H9 (cell line): ENCODE results near the gene NDUFA5. TPM values are rescaled to one million over a fixed set of nuclear protein-coding genes. Genes with fewer than 3 reads are reported as not detected.
A peak's percentile ranks its signal among the peaks of the same experiment; 100 is the strongest.

Experiments used
- DNase-seq: peaks from one replicate; pipeline ENCODE4 v3.0.0-alpha.2; 2017
- H2AFZ ChIP-seq: one replicate; pipeline ENCODE4 v1.6.1; 2013; ENCODE audit warnings: mild to moderate bottlenecking, low read length, control low read depth, moderate library complexity
- H2AK5ac ChIP-seq: 2 replicates; pipeline ENCODE4 v1.6.1; 2013; ENCODE audit warnings: low read length, control low read depth, mixed read lengths; ENCODE audit not compliant: insufficient read length
- H2BK120ac ChIP-seq: one replicate; pipeline ENCODE4 v1.6.1; 2013; ENCODE audit warnings: low read depth, mild to moderate bottlenecking, low read length, control low read depth, inconsistent platforms; ENCODE audit not compliant: poor library complexity, severe bottlenecking
- H2BK12ac ChIP-seq: 2 replicates; pipeline ENCODE4 v1.6.1; 2013; ENCODE audit warnings: low read length, control low read depth, mixed read lengths, low read depth; ENCODE audit not compliant: insufficient read length
- H2BK15ac ChIP-seq: 2 replicates; pipeline ENCODE4 v1.6.1; 2013; ENCODE audit warnings: low read depth, low read length, control low read depth
- H2BK20ac ChIP-seq: one replicate; pipeline ENCODE4 v1.6.1; 2013; ENCODE audit warnings: low read depth, mild to moderate bottlenecking, low read length, control low read depth, inconsistent platforms; ENCODE audit not compliant: poor library complexity, severe bottlenecking
- H2BK5ac ChIP-seq: 2 replicates; pipeline ENCODE4 v1.6.1; 2013; ENCODE audit warnings: low read length, control low read depth, mixed read lengths; ENCODE audit not compliant: insufficient read length
- H3K14ac ChIP-seq: 2 replicates; pipeline ENCODE4 v1.6.1; 2013; ENCODE audit warnings: low read length, control low read depth; ENCODE audit not compliant: insufficient read depth
- H3K18ac ChIP-seq: 2 replicates; pipeline ENCODE4 v1.6.1; 2013; ENCODE audit warnings: low read depth, mild to moderate bottlenecking, mixed read lengths, low read length, control low read depth; ENCODE audit not compliant: insufficient read length
- H3K23ac ChIP-seq: 2 replicates; pipeline ENCODE4 v1.6.1; 2013; ENCODE audit warnings: low read length, control low read depth, mixed read lengths, low read depth; ENCODE audit not compliant: insufficient read length
- H3K23me2 ChIP-seq: 2 replicates; pipeline ENCODE4 v1.6.1; 2013; ENCODE audit warnings: low read depth, mild to moderate bottlenecking, mixed read lengths, low read length, control low read depth; ENCODE audit not compliant: insufficient read length, poor library complexity, severe bottlenecking
- H3K27ac ChIP-seq: 2 replicates; pipeline ENCODE4 v1.5.1; 2013; ENCODE audit warnings: low read length, control low read depth, mixed read lengths, low read depth; ENCODE audit not compliant: insufficient read length
- H3K27me3 ChIP-seq: 2 replicates; pipeline ENCODE4 v1.6.1; 2013; ENCODE audit warnings: low read length, control low read depth, inconsistent platforms; ENCODE audit not compliant: insufficient read depth
- H3K4ac ChIP-seq: 2 replicates; pipeline ENCODE4 v1.6.1; 2013; ENCODE audit warnings: low read depth, mild to moderate bottlenecking, control low read depth, inconsistent platforms, low read length, moderate library complexity
- H3K4me1 ChIP-seq: 2 replicates; pipeline ENCODE4 v1.6.1; 2013; ENCODE audit warnings: low read length, control low read depth, inconsistent platforms; ENCODE audit not compliant: insufficient read depth
- H3K4me2 ChIP-seq: 2 replicates; pipeline ENCODE4 v1.6.1; 2013; ENCODE audit warnings: low read length, control low read depth, mixed read lengths; ENCODE audit not compliant: insufficient read length, insufficient read depth
- H3K56ac ChIP-seq: 2 replicates; pipeline ENCODE4 v1.6.1; 2013; ENCODE audit warnings: low read depth, mild to moderate bottlenecking, mixed read lengths, low read length, control low read depth; ENCODE audit not compliant: insufficient read length
- H3K79me1 ChIP-seq: 2 replicates; pipeline ENCODE4 v1.6.1; 2013; ENCODE audit warnings: low read depth, mild to moderate bottlenecking, moderate library complexity, low read length, control low read depth, inconsistent platforms; ENCODE audit not compliant: insufficient read depth, poor library complexity, severe bottlenecking
- H3K79me2 ChIP-seq: 2 replicates; pipeline ENCODE4 v1.6.1; 2013; ENCODE audit warnings: low read length, control low read depth, inconsistent platforms; ENCODE audit not compliant: insufficient read depth
- H3K9ac ChIP-seq: 2 replicates; pipeline ENCODE4 v1.6.1; 2013; ENCODE audit warnings: low read length, control low read depth, mixed read lengths; ENCODE audit not compliant: insufficient read length; ENCODE audit errors: extremely low read depth
- H3K9me3 ChIP-seq: one replicate; pipeline ENCODE4 v1.6.1; 2013; ENCODE audit warnings: low read depth, low read length, inconsistent platforms; ENCODE audit not compliant: control insufficient read depth
- H3T11ph ChIP-seq: one replicate; pipeline ENCODE4 v1.6.1; 2013; ENCODE audit warnings: mild to moderate bottlenecking, low read length, control low read depth, inconsistent platforms
- H4K20me1 ChIP-seq: one replicate; pipeline ENCODE4 v1.6.1; 2013; ENCODE audit not compliant: control insufficient read depth, insufficient read length, insufficient read depth
- H4K5ac ChIP-seq: 2 replicates; pipeline ENCODE4 v1.6.1; 2013; ENCODE audit warnings: low read depth, mild to moderate bottlenecking, mixed read lengths, low read length, control low read depth; ENCODE audit not compliant: insufficient read length
- H4K8ac ChIP-seq: replicated peaks from 2 replicates; pipeline ENCODE4 v1.6.1; 2013; ENCODE audit warnings: low read length, control low read depth, mixed read lengths, low read depth; ENCODE audit not compliant: insufficient read length
- H4K91ac ChIP-seq: 2 replicates; pipeline ENCODE4 v1.6.1; 2013; ENCODE audit warnings: low read depth, mild to moderate bottlenecking, moderate library complexity, mixed read lengths, low read length, control low read depth; ENCODE audit not compliant: insufficient read length
- H3K27ac Mint-ChIP-seq, 3 experiments: 2 replicates in 2 of 3; 3 replicates in 1 of 3; pipeline ENCODE4 v1.8.0; 2020 to 2021; ENCODE audit warnings: mixed read lengths in 3 of 3, mild to moderate bottlenecking in 1 of 3, moderate library complexity in 1 of 3
- H3K27me3 Mint-ChIP-seq: 2 replicates; pipeline ENCODE4 v1.8.0; 2021; ENCODE audit warnings: low read depth, mild to moderate bottlenecking, moderate library complexity, mixed read lengths
- H3K36me3 Mint-ChIP-seq, 3 experiments: 2 replicates in 2 of 3; 3 replicates in 1 of 3; pipeline ENCODE4 v1.8.0; 2020 to 2021; ENCODE audit warnings: low read depth in 3 of 3, mixed read lengths in 3 of 3; ENCODE audit not compliant: insufficient read depth in 1 of 3
- H3K4me1 Mint-ChIP-seq, 2 experiments: 2 replicates each; pipeline ENCODE4 v1.8.0; 2020; ENCODE audit warnings: mixed read lengths in 2 of 2
- H3K4me3 Mint-ChIP-seq, 2 experiments: 2 replicates in 1 of 2; 3 replicates in 1 of 2; pipeline ENCODE4 v1.8.0; 2020 to 2021; ENCODE audit warnings: mild to moderate bottlenecking in 2 of 2, mixed read lengths in 2 of 2, moderate library complexity in 1 of 2
- H3K9me3 Mint-ChIP-seq, 2 experiments: 2 replicates in 1 of 2; 3 replicates in 1 of 2; pipeline ENCODE4 v1.8.0; 2020; ENCODE audit warnings: mild to moderate bottlenecking in 2 of 2, mixed read lengths in 2 of 2, moderate library complexity in 1 of 2
- CTCF ChIP-seq: fragments of 200-600 bp; sonication (generic); conservative IDR thresholded peaks from 3 replicates; pipeline ENCODE4 v1.8.0; 2021; ENCODE audit warnings: antibody characterized with exemption, mild to moderate bottlenecking
- WGBS: extraction: QIAGEN DNeasy Blood & Tissue Kit; methylation state at CpG from one replicate; pipeline ENCODE4 v1.1.7; 2013; ENCODE audit warnings: missing lambda C conversion rate, low lambda C conversion rate, mixed read lengths; ENCODE audit not compliant: insufficient read length; ENCODE audit errors: extremely low coverage; 5-methylcytosine and 5-hydroxymethylcytosine counted together
- total RNA-seq: library from RNA; stranded (reverse); gene quantifications from 2 replicates; pipeline ENCODE4 v1.2.1, GENCODE V29; 2021

The NDUFA5 gene
- total RNA-seq, 1 experiment from 2014 or later: 76.5 TPM

GRCh38 chr7:123570390-123571182 lies 13.0 kb upstream of the NDUFA5 start:
- H3K79me1 ChIP-seq: no peaks in the 10 kb centered on the region
- H2BK120ac ChIP-seq: no peak overlapping the region
- no peak overlapping the region for H3K23ac ChIP-seq
- H3K27me3 Mint-ChIP-seq: no peaks in the 10 kb centered on the region
- H3K14ac ChIP-seq: no peak overlapping the region
- no peak overlapping the region for H2BK5ac ChIP-seq
- H3K27ac ChIP-seq: no peak overlapping the region
- H2AK5ac ChIP-seq: no peak overlapping the region
- no peaks in the 10 kb centered on the region for H3K23me2 ChIP-seq
- H3K56ac ChIP-seq: no peak overlapping the region
- peak overlapping the region in 1 of 3 experiments; percentile 34; a peak in 1 of 7 replicates for H3K27ac Mint-ChIP-seq
- no peak overlapping the region for H3K18ac ChIP-seq
- no peak overlapping the region for H2AFZ ChIP-seq
- no peak overlapping the region for H3K4me2 ChIP-seq
- no peak overlapping the region for H4K91ac ChIP-seq
- H3K4ac ChIP-seq: no peak overlapping the region
- H4K8ac ChIP-seq: no peak overlapping the region
- TF ChIP-seq CTCF: no peak
- no peaks in the 10 kb centered on the region for H3K9me3 ChIP-seq
- no peak overlapping the region for H2BK15ac ChIP-seq
- H3K4me1 Mint-ChIP-seq: peaks cover 23 to 24% of the 10 kb centered on the region in 2 experiments
- no CpG with 5 or more reads among the region's 4 CpGs for WGBS
- no peak overlapping the region for H2BK12ac ChIP-seq
- no peaks in the 10 kb centered on the region; the same call in 1 of the 2 replicates for H3K4me1 ChIP-seq
- no peaks in the 10 kb centered on the region for H4K20me1 ChIP-seq
- no peak overlapping the region for H3K9ac ChIP-seq
- no peaks in the 10 kb centered on the region for H3K27me3 ChIP-seq
- H2BK20ac ChIP-seq: no peak overlapping the region
- no peaks in the 10 kb centered on the region for H3K9me3 Mint-ChIP-seq
- H4K5ac ChIP-seq: no peak overlapping the region
- no peaks in the 10 kb centered on the region for H3K79me2 ChIP-seq
- no peak overlapping the region for H3T11ph ChIP-seq
- DNase-seq: no peak
- H3K36me3 Mint-ChIP-seq: no peaks in the 10 kb centered on the region; a peak in 1 of 7 replicates
- H3K4me3 Mint-ChIP-seq: no peak overlapping the region
